Nephron progenitor cell (in vitro differentiated cells): ENCODE results near the gene DNAH1.

ENCODE experiments used
- DNase-seq: peaks from one replicate; pipeline ENCODE4 v3.0.0; 2021
- H3K27ac Mint-ChIP-seq: 2 replicates; pipeline ENCODE4 v1.8.0; 2021; ENCODE audit warnings: mild to moderate bottlenecking, moderate library complexity, mixed read lengths
- H3K27me3 Mint-ChIP-seq: 2 replicates; pipeline ENCODE4 v1.8.0; 2021; ENCODE audit warnings: mild to moderate bottlenecking, low read depth, mixed read lengths; ENCODE audit not compliant: poor library complexity
- H3K36me3 Mint-ChIP-seq: 2 replicates; pipeline ENCODE4 v1.8.0; 2021; ENCODE audit warnings: low read depth, mixed read lengths
- H3K4me1 Mint-ChIP-seq: 2 replicates; pipeline ENCODE4 v1.8.0; 2021; ENCODE audit warnings: mixed read lengths
- H3K4me3 Mint-ChIP-seq: 2 replicates; pipeline ENCODE4 v1.8.0; 2021; ENCODE audit warnings: mild to moderate bottlenecking, moderate library complexity, mixed read lengths
- H3K9me3 Mint-ChIP-seq: 2 replicates; pipeline ENCODE4 v1.8.0; 2021; ENCODE audit warnings: mild to moderate bottlenecking, moderate library complexity, mixed read lengths
- CTCF ChIP-seq: fragments of 200-600 bp; sonication (generic); IDR thresholded peaks from 2 replicates; pipeline ENCODE4 v1.5.0; 2021; ENCODE audit warnings: antibody characterized with exemption

Gene DNAH1

GRCh38 chr3:52361898-52362297, 45.8 kb downstream of the DNAH1 start:
- H3K9me3 Mint-ChIP-seq: no peaks in the 10 kb centered on the region
- peak; percentile 27 for DNase-seq
- peaks cover 6% of the 10 kb centered on the region for H3K36me3 Mint-ChIP-seq
- H3K27me3 Mint-ChIP-seq: peaks cover 5% of the 10 kb centered on the region
- no peak for TF ChIP-seq CTCF
- H3K4me1 Mint-ChIP-seq: peaks cover 16% of the 10 kb centered on the region
- H3K27ac Mint-ChIP-seq: peak overlapping the region; percentile 59
- H3K4me3 Mint-ChIP-seq: no peak overlapping the region

GRCh38 chr3:52364322-52365035, 48.4 kb downstream of the DNAH1 start:
- no peak for DNase-seq
- Mint-ChIP-seq H3K4me3 (no peak overlapping the region), H3K36me3 (peaks cover 6% of the 10 kb centered on the region), H3K27ac (no peak overlapping the region), H3K9me3 (no peaks in the 10 kb centered on the region), H3K27me3 (peaks cover 9% of the 10 kb centered on the region), H3K4me1 (peaks cover 29% of the 10 kb centered on the region)
- no peak for TF ChIP-seq CTCF

GRCh38 chr3:52366527-52366926, 50.4 kb downstream of the DNAH1 start:
- H3K9me3 Mint-ChIP-seq: no peaks in the 10 kb centered on the region
- H3K4me3 Mint-ChIP-seq: no peak overlapping the region
- TF ChIP-seq CTCF: no peak
- peaks cover 6% of the 10 kb centered on the region for H3K36me3 Mint-ChIP-seq
- H3K27ac Mint-ChIP-seq: no peak overlapping the region
- peaks cover 25% of the 10 kb centered on the region for H3K4me1 Mint-ChIP-seq
- no peak for DNase-seq
- H3K27me3 Mint-ChIP-seq: peaks cover 19% of the 10 kb centered on the region

GRCh38 chr3:52367891-52368880, 52.1 kb downstream of the DNAH1 start:
- Mint-ChIP-seq H3K9me3 (no peaks in the 10 kb centered on the region), H3K4me1 (peaks cover 18% of the 10 kb centered on the region), H3K27ac (no peak overlapping the region), H3K4me3 (no peak overlapping the region), H3K27me3 (peaks cover 31% of the 10 kb centered on the region), H3K36me3 (peaks cover 6% of the 10 kb centered on the region)
- TF ChIP-seq CTCF: no peak
- DNase-seq: no peak

- H3K4me3 Mint-ChIP-seq: no peak overlapping the region
Measured at GRCh38 chr3:52370531-52370930, 54.4 kb downstream of the DNAH1 start.

More at GRCh38 chr3:52370531-52370930, 54.4 kb downstream of the DNAH1 start:
- DNase-seq: no peak
- Mint-ChIP-seq H3K4me1 (peaks cover 25% of the 10 kb centered on the region), H3K36me3 (no peaks in the 10 kb centered on the region), H3K27ac (no peak overlapping the region), H3K27me3 (peaks cover 47% of the 10 kb centered on the region), H3K9me3 (no peaks in the 10 kb centered on the region)
- TF ChIP-seq CTCF: no peak
